Liver (tissue), 3 donors: ENCODE measurements around the gene RXRB.

Experiments used
- CTCF ChIP-seq: fragments of 150-350 bp; IDR thresholded peaks from 2 replicates; pipeline ENCODE4 v1.5.1; 2017; ENCODE audit warnings: improper control_type of control experiment, low read depth, low read length; ENCODE audit not compliant: missing input control
- GABPA ChIP-seq, 2 donors: IDR thresholded peaks in 1 of 2; conservative IDR thresholded peaks in 1 of 2; 2 replicates each; pipeline ENCODE4 v1.6.1; 2016; ENCODE audit warnings: antibody characterized with exemption in 2 of 2, mild to moderate bottlenecking in 1 of 2, moderate library complexity in 1 of 2
- HNF4A ChIP-seq, 2 donors: conservative IDR thresholded peaks; 2 replicates each; pipeline ENCODE4 v1.6.1; 2016; ENCODE audit warnings: antibody characterized with exemption in 2 of 2, mild to moderate bottlenecking in 2 of 2
- JUND ChIP-seq, 2 donors: IDR thresholded peaks; 2 replicates each; pipeline ENCODE4 v1.6.1; 2016; ENCODE audit warnings: antibody characterized with exemption in 2 of 2
- MAX ChIP-seq: IDR thresholded peaks from 2 replicates; pipeline ENCODE4 v1.6.1; 2016; ENCODE audit warnings: antibody characterized with exemption
- TAF1 ChIP-seq: conservative IDR thresholded peaks from 2 replicates; pipeline ENCODE4 v1.6.1; 2016; ENCODE audit warnings: antibody characterized with exemption, mild to moderate bottlenecking
- ZBTB33 ChIP-seq: IDR thresholded peaks from 2 replicates; pipeline ENCODE4 v1.6.1; 2016; ENCODE audit warnings: antibody characterized with exemption
- donor health status: healthy.
- donor health status: healthy.

GRCh38 chr6:33237741-33238140 lies 37.3 kb upstream of the RXRB start:
- no peak for TF ChIP-seq CTCF
- no peak for TF ChIP-seq JUND (IDR thresholded peaks at IDR 0.05)
- TF ChIP-seq HNF4A (conservative IDR thresholded peaks at IDR 0.05), result no peak
- TF ChIP-seq TAF1, result no peak
- TF ChIP-seq GABPA (IDR thresholded peaks at IDR 0.05 in 1 of 2, conservative IDR thresholded peaks at IDR 0.05 in 1 of 2), result no peak
- no peak for TF ChIP-seq ZBTB33
- no peak for TF ChIP-seq MAX
